ENCODE data around the gene RFESD.

DNA sequence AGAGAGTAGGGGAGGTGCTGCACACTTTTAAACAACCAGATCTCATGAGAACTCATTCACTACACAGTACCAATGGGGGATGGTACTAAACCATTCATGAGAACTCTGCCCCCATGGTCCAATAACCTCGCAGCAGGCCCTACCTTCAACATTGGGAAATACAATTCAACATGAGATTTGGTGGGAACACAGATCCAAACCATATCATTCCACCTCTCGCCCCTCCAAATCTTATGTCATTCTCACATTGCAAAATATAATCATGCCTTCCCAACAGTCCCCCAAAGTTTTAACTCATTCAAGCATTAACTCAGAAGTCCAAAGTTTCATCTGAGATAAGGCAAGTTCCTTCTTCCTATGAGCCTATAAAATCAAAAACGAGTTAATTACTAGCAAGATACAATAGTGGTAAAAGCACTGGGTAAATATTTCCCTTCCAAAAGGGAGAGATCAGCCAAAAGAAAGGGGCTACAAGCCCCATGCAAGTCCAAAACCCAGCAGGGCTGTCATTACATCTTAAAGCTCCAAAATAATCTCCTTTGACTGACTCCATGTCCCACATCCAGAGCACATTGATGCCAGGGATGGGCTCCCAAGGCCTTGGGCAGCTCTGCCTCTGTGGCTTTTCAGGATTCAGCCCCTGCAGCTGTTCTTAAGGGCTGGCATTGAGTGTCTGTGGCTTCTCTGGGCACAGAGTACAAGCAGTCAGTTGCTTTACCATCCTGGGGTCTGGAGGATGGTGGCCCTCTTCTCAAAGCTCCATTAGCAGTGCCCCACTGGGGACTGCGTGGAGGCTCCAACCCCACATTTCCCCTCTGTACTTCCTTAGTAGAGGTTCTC, 18.4 kb upstream of the RFESD start:
- TF ChIP-seq HDAC1 (CRISPR knock-in tag; IDR thresholded peaks at IDR 0.05) = no peak
- no peak for TF ChIP-seq EP300 (IDR thresholded peaks at IDR 0.05; ENCODE audit: low read depth in 2 of 2, low read length in 2 of 2)
- no peak for TF ChIP-seq EP300 (CRISPR knock-in tag; IDR thresholded peaks at IDR 0.05; ENCODE audit: borderline replicate concordance)
- TF ChIP-seq, protein P1, sequence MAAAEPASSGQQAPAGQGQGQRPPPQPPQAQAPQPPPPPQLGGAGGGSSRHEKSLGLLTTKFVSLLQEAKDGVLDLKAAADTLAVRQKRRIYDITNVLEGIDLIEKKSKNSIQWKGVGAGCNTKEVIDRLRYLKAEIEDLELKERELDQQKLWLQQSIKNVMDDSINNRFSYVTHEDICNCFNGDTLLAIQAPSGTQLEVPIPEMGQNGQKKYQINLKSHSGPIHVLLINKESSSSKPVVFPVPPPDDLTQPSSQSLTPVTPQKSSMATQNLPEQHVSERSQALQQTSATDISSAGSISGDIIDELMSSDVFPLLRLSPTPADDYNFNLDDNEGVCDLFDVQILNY (CRISPR knock-in tag; conservative IDR thresholded peaks at IDR 0.05) = no peak
- TF ChIP-seq POLR2AphosphoS2 (IDR thresholded peaks at IDR 0.05; ENCODE audit: low read depth, low read length) = no peak
